Ecto neural progenitor cell (in vitro differentiated cells): Measurements from ENCODE around the gene HHIP.

ENCODE experiments used
- DNase-seq: peaks from one replicate; pipeline ENCODE4 v3.0.0-alpha.2; 2018; ENCODE audit warnings: low spot score

Gene HHIP

GRCh38 chr4:144658015-144658567 is 12.1 kb downstream of the HHIP start:
- DNase-seq: no peak

GRCh38 chr4:144658903-144659302 is 12.9 kb downstream of the HHIP start:
- DNase-seq: no peak

GRCh38 chr4:144659447-144659846 is 13.5 kb downstream of the HHIP start:
- no peak for DNase-seq

- DNase-seq: no peak
Measured at GRCh38 chr4:144663834-144664475, 18.0 kb downstream of the HHIP start.

GRCh38 chr4:144666539-144667175 is 20.7 kb downstream of the HHIP start:
- DNase-seq: no peak

GRCh38 chr4:144667500-144667899 is 21.5 kb downstream of the HHIP start:
- no peak for DNase-seq

GRCh38 chr4:144670776-144671175 is 24.8 kb downstream of the HHIP start:
- no peak for DNase-seq

GRCh38 chr4:144674711-144675110 is 28.8 kb downstream of the HHIP start:
- DNase-seq: no peak

- DNase-seq: no peak
Measured at GRCh38 chr4:144681806-144682205, 35.9 kb downstream of the HHIP start.

GRCh38 chr4:144683516-144683915 is 37.6 kb downstream of the HHIP start:
- DNase-seq: no peak

- no peak for DNase-seq
Measured at GRCh38 chr4:144685911-144686310, 40.0 kb downstream of the HHIP start.

GRCh38 chr4:144686921-144687320 is 41.0 kb downstream of the HHIP start:
- DNase-seq: no peak

- DNase-seq: no peak
Measured at GRCh38 chr4:144687466-144687865, 41.5 kb downstream of the HHIP start.

GRCh38 chr4:144688035-144688569 is 42.1 kb downstream of the HHIP start:
- DNase-seq: no peak

- DNase-seq: no peak
Measured at GRCh38 chr4:144689125-144689524, 43.2 kb downstream of the HHIP start.

GRCh38 chr4:144695721-144696120 is 49.8 kb downstream of the HHIP start:
- DNase-seq: no peak

GRCh38 chr4:144696376-144696775 is 50.4 kb downstream of the HHIP start:
- DNase-seq: no peak

- no peak for DNase-seq
Measured at GRCh38 chr4:144699565-144699964, 53.6 kb downstream of the HHIP start.

- DNase-seq: no peak
Measured at GRCh38 chr4:144701683-144702233, 55.8 kb downstream of the HHIP start.

GRCh38 chr4:144703494-144703893 is 57.5 kb downstream of the HHIP start:
- DNase-seq: peak; percentile 53

- DNase-seq: no peak
Measured at GRCh38 chr4:144705601-144706590, 59.9 kb downstream of the HHIP start.

- no peak for DNase-seq
Measured at GRCh38 chr4:144709159-144709558, 63.2 kb downstream of the HHIP start.
